GM12872 (cell line): ENCODE results near the gene FOXE1.

ENCODE experiments used
- CTCF ChIP-seq: IDR thresholded peaks from 3 replicates; pipeline ENCODE4 v1.5.1; 2011; ENCODE audit warnings: low read depth, mild to moderate bottlenecking, low read length, moderate library complexity; ENCODE audit not compliant: insufficient read depth

Gene FOXE1

DNA sequence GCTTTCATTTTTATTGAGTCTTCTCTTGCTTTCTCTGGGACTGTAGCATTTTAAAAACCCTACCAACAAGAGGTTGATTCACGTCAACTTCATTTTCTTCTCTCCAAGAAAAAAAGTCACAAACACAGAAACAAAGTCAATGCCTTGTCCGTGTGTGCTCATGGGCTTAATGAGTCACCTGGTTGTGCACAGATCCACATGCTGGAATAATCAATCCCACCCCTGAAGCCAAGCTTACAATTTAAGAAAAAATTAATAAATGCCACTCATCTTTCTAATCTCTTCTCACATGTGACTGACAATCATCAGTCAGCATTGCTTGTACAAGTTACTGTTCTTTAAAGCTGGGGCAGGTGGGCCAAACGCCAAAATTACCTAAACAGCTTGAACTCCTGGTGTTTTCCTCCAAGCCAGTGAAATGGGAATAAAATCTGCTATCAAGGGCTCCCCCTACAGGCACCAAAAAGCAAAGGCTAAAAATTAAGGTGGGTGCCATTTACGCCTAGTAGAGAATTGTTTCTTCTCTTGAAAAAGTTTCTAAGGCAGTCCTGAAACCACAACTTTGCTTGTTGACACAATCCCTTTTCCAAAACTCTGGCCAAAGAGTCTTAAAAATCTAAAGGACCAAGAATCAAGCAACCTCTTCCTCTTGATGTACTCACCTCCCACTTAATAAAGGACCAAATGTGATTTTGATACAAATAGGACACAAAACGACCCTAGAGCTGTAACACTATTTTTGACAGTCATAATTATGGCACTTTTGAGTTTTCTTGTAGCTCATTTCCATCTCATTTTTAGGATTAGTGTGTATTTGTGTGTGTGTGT is 47.9 kb downstream of the FOXE1 start:
- peak; percentile 80 for TF ChIP-seq CTCF

DNA sequence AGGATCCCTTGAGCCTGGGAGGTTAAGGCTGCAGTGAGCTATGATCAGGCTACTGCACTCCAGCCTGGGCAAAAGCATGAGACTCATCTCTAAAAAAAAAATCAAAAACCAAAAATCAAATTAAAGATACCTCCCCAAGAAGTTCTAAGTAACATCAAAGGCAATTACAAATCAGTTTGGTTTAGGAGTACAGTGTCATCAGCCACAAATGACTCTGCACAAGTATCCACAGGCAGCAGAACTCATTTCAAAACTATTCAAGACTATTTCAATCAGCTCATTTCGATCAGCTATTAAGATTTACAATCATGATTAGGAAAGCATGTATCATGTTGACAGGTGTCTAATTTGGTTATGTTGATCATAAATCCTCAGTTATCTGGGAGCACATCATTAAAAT is 50.2 kb downstream of the FOXE1 start:
- TF ChIP-seq CTCF, result no peak

GRCh38 chr9:97904725-97905124 is 51.7 kb downstream of the FOXE1 start:
- TF ChIP-seq CTCF, result no peak

- no peak for TF ChIP-seq CTCF
These were observed 52.2 kb downstream of the FOXE1 start for GRCh38 chr9:97905228-97905627.
